HepG2 (cell line): Measurements from ENCODE around the gene CKAP2L. TPM values are rescaled to one million over a fixed set of nuclear protein-coding genes. Genes with fewer than 3 reads are reported as not detected.

ENCODE experiments used
- BHLHE40 ChIP-seq: IDR thresholded peaks from 2 replicates; pipeline ENCODE4 v1.6.1; 2011; ENCODE audit warnings: low read length, improper control_type of control experiment
- CTCF ChIP-seq: sonication (generic); formaldehyde crosslinking; IDR thresholded peaks from 2 replicates; pipeline ENCODE4 v1.5.0; 2020; ENCODE audit warnings: mild to moderate bottlenecking, missing genetic modification reagents, moderate library complexity
- EED ChIP-seq: sonication (generic); formaldehyde crosslinking; IDR thresholded peaks from 2 replicates; pipeline ENCODE4 v1.5.0; 2020; ENCODE audit warnings: mild to moderate bottlenecking, missing genetic modification reagents
- FOXJ3 ChIP-seq: sonication (generic); formaldehyde crosslinking; IDR thresholded peaks from 2 replicates; pipeline ENCODE4 v1.4.0; 2020; ENCODE audit warnings: missing genetic modification reagents, mild to moderate bottlenecking, borderline replicate concordance
- HMG20B ChIP-seq: conservative IDR thresholded peaks from 2 replicates; pipeline ENCODE4 v1.6.1; 2016; ENCODE audit warnings: missing genetic modification reagents, missing compliant biosample characterization
- KLF15 ChIP-seq: sonication (generic); formaldehyde crosslinking; IDR thresholded peaks from 2 replicates; pipeline ENCODE4 v1.8.1; 2023; ENCODE audit warnings: borderline replicate concordance, mild to moderate bottlenecking, inconsistent platforms, missing genetic modification reagents, mixed read lengths
- NCOA2 ChIP-seq: sonication (generic); formaldehyde crosslinking; IDR thresholded peaks from 2 replicates; pipeline ENCODE4 v1.8.0; 2022; ENCODE audit warnings: inconsistent platforms
- RAD51 ChIP-seq: fragments of 450-650 bp; IDR thresholded peaks from 2 replicates; pipeline ENCODE4 v1.6.1; 2016; ENCODE audit warnings: borderline replicate concordance
- REL ChIP-seq: sonication (generic); formaldehyde crosslinking; conservative IDR thresholded peaks from 2 replicates; pipeline ENCODE4 v1.8.0; 2022; ENCODE audit warnings: mild to moderate bottlenecking, missing genetic modification reagents, moderate library complexity
- SKI ChIP-seq: fragments of 450-650 bp; IDR thresholded peaks from one replicate; pipeline ENCODE4 v1.6.1; 2018; ENCODE audit warnings: mild to moderate bottlenecking; ENCODE audit not compliant: partially characterized antibody
- SP4 ChIP-seq: sonication (generic); formaldehyde crosslinking; IDR thresholded peaks from 2 replicates; pipeline ENCODE4 v1.8.1; 2023; ENCODE audit warnings: mild to moderate bottlenecking, missing genetic modification reagents
- TBX3 ChIP-seq: fragments of 450-650 bp; IDR thresholded peaks from 2 replicates; pipeline ENCODE4 v1.6.1; 2017; ENCODE audit warnings: antibody characterized with exemption, mild to moderate bottlenecking, inconsistent platforms, borderline replicate concordance
- USF2 ChIP-seq, 2 experiments: sonication (generic) in 1 of 2; formaldehyde crosslinking in 1 of 2; IDR thresholded peaks; 2 replicates each; pipeline versions ENCODE4 v1.5.1 to v1.6.1; 2011 to 2020; ENCODE audit warnings: borderline replicate concordance in 1 of 2, low read depth in 1 of 2, low read length in 1 of 2, mild to moderate bottlenecking in 1 of 2, missing genetic modification reagents in 1 of 2, moderate library complexity in 1 of 2
- ZBTB1 ChIP-seq: sonication (generic); formaldehyde crosslinking; IDR thresholded peaks from 2 replicates; pipeline ENCODE4 v1.4.0; 2020; ENCODE audit warnings: missing genetic modification reagents, borderline replicate concordance
- ZNF10 ChIP-seq: sonication (generic); formaldehyde crosslinking; IDR thresholded peaks from 2 replicates; pipeline ENCODE4 v1.4.0; 2020; ENCODE audit warnings: mild to moderate bottlenecking, low read depth, missing genetic modification reagents, borderline replicate concordance
- ZNF383 ChIP-seq: sonication (generic); formaldehyde crosslinking; IDR thresholded peaks from 2 replicates; pipeline ENCODE4 v1.4.0; 2020; ENCODE audit warnings: missing genetic modification reagents, mild to moderate bottlenecking, borderline replicate concordance
- ZNF776 ChIP-seq: sonication (generic); formaldehyde crosslinking; IDR thresholded peaks from 2 replicates; pipeline ENCODE4 v1.4.0; 2020; ENCODE audit warnings: mild to moderate bottlenecking, missing genetic modification reagents
- ZNF788 ChIP-seq: sonication (generic); formaldehyde crosslinking; IDR thresholded peaks from 2 replicates; pipeline ENCODE4 v1.5.0; 2020; ENCODE audit warnings: mild to moderate bottlenecking, missing genetic modification reagents, borderline replicate concordance
- ZNF83 ChIP-seq: sonication (generic); formaldehyde crosslinking; IDR thresholded peaks from 2 replicates; pipeline ENCODE4 v1.4.0; 2020; ENCODE audit warnings: missing genetic modification reagents, mild to moderate bottlenecking, borderline replicate concordance
- ZSCAN31 ChIP-seq: sonication (generic); formaldehyde crosslinking; IDR thresholded peaks from 2 replicates; pipeline ENCODE4 v1.5.0; 2020; ENCODE audit warnings: low read depth, mild to moderate bottlenecking, missing genetic modification reagents
- ZXDC ChIP-seq: sonication (generic); formaldehyde crosslinking; IDR thresholded peaks from 2 replicates; pipeline ENCODE4 v1.5.0; 2020; ENCODE audit warnings: mild to moderate bottlenecking, missing genetic modification reagents
- polyA plus RNA-seq, 8 experiments: library from polyadenylated mRNA; depleted of rRNA in 3 of 8; stranded (reverse) in 7 of 8; unstranded in 1 of 8; fragments of >200 nt; fragmentation: Illumina TruSeq in 4 of 8; extraction: Trizol in 4 of 8; gene quantifications; 2 replicates each; pipeline versions ENCODE4 v1.2.1 to v1.2.3, GENCODE V29; 2011 to 2016; ENCODE audit warnings: low read depth in 4 of 8, missing spikeins in 1 of 8, mixed read lengths in 1 of 8; ENCODE audit not compliant: insufficient read depth in 1 of 8
- total RNA-seq, 5 experiments: library from RNA; depleted of rRNA; stranded (reverse); fragments of >200 nt; fragmentation: Illumina TruSeq; extraction: Trizol; gene quantifications; 2 replicates each; pipeline ENCODE4 v1.2.3, GENCODE V29; 2016; ENCODE audit warnings: low read depth in 1 of 5

Gene CKAP2L
- total and polyA plus RNA-seq, 2 of the 13 experiments (the other 11 are each of a cell fraction or from before 2014, with no cell fraction given): 7.1 to 9.5 TPM

GRCh38 chr2:112725545-112726457 lies 38.6 kb downstream of the CKAP2L start (continued):
- TF ChIP-seq ZXDC (CRISPR knock-in tag) (no peak; the same call in 1 of the 2 replicates), BHLHE40 (peak; percentile 98), HMG20B (CRISPR knock-in tag) (peak; percentile 32; the same call in 1 of the 2 replicates), EED (CRISPR knock-in tag) (peak; percentile 36; the same call in 1 of the 2 replicates), ZNF776 (0 out of 2 replicates have a peak, but pooled peaks have one; percentile 54), ZSCAN31 (CRISPR knock-in tag) (no peak), TBX3 (peak; percentile 72; the same call in 1 of the 2 replicates), CTCF (CRISPR knock-in tag) (peak; percentile 66), ZNF788 (CRISPR knock-in tag) (no peak), ZNF10 (CRISPR knock-in tag) (no peak), RAD51 (peak; percentile 58), SP4 (0 out of 2 replicates have a peak, but pooled peaks have one; percentile 3), REL (CRISPR knock-in tag) (no peak), KLF15 (CRISPR knock-in tag) (no peak), SKI (peak; percentile 19), ZNF383 (no peak), FOXJ3 (no peak), NCOA2 (CRISPR knock-in tag) (no peak), ZNF83 (CRISPR knock-in tag) (peak; percentile 68; the same call in 1 of the 2 replicates), USF2 (IDR thresholded peaks at IDR 0.05; ENCODE audit: low read depth, low read length) (peak; percentile 92), USF2 (CRISPR knock-in tag; IDR thresholded peaks at IDR 0.05; ENCODE audit: borderline replicate concordance) (peak; percentile 48; the same call in 1 of the 2 replicates), ZBTB1 (CRISPR knock-in tag) (no peak)
